HK-2 (cell line): ENCODE measurements around the gene SUPT3H.
"Not testable (repeated sequence)": the region's sequence is repeated elsewhere in the genome, so short reads cannot be mapped to it uniquely, and the experiment has no call there.

ENCODE experiments used
- DNase-seq: peaks from one replicate; pipeline ENCODE4 v3.0.0-alpha.2; 2018; ENCODE audit not compliant: unreplicated experiment

SUPT3H gene

GRCh38 chr6:44897316-44897715 lies 480.4 kb downstream of the SUPT3H start:
- no peak for DNase-seq

DNA sequence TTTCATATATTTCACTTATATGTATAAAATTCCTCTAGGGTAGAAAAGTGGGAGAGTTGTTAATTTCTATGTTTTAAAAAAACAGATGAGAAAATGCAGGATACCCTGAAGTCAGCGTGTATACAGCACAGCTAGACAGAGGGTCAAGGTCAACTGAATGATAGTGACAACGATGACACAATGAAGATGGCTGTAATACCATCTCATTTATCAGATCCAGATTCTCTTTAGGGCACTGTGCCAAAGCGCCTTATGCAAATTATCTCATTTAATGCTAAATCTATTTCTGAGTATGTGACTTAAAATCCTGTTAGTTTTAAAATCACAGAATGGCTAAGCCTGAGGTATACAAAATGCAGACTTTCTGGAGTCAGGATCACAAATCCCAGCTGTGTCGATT lies 481.0 kb downstream of the SUPT3H start:
- no peak for DNase-seq

- no peak for DNase-seq
Measured at GRCh38 chr6:44892579-44892978, 485.2 kb downstream of the SUPT3H start.

DNA sequence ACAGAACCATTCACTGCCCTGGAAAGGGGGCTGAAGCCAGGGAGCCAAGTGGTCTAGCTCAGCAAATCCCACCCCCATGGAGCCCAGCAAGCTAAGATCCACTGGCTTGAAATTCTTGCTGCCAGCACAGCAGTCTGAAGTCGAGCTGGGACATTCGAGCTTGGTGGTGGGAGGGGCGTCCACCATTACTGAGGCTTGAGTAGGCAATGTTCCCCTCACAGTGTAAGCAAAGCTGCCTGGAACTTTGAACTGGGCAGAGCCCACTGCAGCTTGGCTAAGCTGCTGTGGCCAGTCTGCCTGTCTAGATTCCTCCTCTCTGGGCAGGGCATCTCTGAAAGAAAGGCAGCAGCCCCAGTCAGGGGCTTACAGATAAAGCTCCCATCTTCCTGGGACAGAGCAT lies 498.7 kb downstream of the SUPT3H start:
- DNase-seq: not testable (repeated sequence)

DNA sequence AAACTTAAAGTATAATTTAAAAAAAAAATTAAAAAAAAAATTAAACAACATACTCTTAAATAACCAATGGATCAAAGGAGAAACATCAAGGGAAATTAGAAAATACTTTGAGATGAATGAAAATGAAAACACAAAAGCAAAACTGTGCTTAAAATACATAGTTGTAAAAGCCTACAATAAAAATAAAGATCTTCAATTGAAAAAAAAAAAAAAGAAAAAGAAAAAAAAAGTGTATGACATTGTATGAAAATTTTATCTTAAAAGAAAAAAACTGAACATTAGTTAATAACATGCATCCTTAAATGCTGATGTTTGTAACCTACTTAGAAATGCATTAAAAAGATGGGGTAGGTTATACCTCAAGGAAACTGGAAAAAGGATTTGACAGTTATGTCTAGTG lies 501.1 kb downstream of the SUPT3H start:
- not testable (repeated sequence) for DNase-seq

- no peak for DNase-seq
Measured at GRCh38 chr6:44869321-44869897, 508.3 kb downstream of the SUPT3H start.

GRCh38 chr6:44868910-44869309 lies 508.8 kb downstream of the SUPT3H start:
- no peak for DNase-seq

DNA sequence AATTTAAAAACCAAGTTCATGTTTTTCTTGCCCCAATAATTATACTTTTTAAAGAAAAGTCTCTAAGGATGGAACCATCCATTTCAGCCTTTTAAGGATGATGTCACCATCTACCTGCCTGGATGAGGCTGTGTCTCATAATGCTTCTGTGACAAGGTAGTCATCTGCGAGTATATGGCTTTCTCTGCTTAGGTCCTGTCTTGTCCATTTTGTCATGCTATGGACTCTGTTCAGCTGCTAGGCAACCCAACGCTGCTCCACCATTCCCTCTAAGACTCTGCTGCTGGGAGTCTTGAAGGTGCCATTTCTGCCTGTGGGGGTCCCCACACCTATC lies 509.4 kb downstream of the SUPT3H start:
- DNase-seq: no peak

DNA sequence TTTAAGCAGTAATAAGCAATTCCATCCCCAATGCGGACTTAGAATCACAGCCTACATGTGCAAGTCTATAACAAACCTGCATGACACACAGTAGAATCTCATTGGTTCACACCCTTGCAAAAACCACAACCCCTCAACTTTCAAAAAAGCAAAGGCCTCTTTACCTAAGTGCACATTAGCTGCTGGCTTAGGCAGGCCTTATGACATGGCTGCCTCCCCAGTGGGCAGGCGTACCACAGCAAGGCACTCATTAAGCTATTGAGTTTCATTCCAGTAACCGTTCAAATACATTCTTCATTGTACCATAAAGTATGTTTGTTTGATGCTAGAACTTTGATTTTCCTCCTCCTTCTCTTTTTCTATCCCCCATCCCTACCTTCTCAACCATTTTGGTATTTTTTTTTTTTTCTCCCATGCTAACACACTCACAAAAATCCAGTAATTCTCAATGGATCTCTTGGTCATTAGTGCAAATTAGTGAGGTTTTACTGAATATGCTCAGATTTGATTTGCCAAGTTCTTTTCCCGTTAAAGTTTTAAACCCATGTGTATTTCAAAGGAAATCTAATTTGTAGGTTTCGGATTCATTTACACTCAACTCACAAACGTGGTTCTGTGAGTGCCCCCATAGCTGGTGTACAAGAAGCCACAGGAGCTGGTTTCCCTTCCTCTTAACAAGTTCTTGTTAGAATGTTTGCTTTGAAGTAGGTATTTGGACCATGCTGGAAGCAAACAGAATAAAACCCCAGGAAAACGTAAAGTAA lies 510.0 kb downstream of the SUPT3H start:
- no peak for DNase-seq

- not testable (repeated sequence) for DNase-seq
Measured at GRCh38 chr6:44865184-44865583, 512.5 kb downstream of the SUPT3H start.

- no peak for DNase-seq
Measured at GRCh38 chr6:44859901-44860410, 517.8 kb downstream of the SUPT3H start.

DNA sequence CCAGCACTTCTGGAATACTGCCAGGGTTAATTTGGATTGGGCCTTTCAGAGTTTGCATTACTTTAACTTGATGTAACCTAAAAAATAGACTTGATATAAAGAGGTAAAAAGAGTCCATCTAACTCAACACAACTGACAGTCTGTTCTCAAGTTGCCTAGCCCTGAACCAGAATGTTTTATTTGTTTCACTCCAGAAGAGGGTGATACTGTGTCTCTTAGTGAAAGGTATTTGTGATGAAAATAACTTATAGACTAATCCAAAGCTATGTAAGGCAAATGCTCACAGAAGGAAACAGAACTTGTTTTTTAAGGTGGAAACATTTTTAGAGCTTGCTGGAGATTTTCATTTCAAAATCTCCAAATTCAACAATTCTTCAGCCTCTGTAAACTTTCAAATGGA lies 518.7 kb downstream of the SUPT3H start:
- no peak for DNase-seq

GRCh38 chr6:44856479-44856878 lies 521.3 kb downstream of the SUPT3H start:
- no peak for DNase-seq

DNA sequence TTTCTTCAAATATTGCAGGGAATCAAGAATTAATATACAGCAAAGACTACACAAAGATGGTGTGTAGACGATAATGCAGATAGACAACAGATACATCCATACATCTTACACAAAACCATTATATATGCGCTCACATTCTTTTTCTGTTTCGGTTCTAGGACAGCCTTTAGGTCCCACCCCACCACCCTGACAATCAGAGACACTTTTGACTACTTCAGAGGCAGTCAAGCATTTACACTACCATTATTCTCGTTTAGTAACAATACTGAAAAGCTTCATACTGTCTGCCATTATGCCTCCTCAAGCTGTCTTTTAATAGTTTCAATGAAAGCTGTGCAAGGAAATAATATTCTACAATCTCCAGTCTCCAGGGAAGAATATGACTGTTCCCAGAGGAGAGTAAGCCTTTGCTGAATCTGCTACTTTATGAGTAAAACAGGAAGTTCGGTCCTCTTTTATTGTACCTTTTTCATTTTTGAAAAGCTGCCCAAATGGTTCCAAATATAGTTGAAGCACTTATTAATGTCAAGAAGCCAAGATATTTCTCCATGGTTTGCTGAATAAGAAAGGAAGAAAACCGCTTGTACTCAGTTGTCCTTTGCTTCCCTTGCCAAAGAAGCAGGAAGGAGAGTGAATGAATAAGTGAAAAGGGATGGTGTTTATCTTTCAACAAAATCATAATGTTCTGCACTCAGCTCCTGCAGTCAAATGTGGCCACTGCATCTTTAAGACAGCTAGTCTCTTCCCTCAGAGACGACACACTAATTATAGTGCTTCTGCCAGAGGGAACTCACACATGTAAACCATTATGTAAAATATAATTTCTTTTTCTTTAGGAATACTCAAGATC lies 521.9 kb downstream of the SUPT3H start:
- no peak for DNase-seq

- no peak for DNase-seq
Measured at GRCh38 chr6:44854712-44855443, 522.9 kb downstream of the SUPT3H start.

GRCh38 chr6:44851176-44851575 lies 526.6 kb downstream of the SUPT3H start:
- no peak for DNase-seq

DNA sequence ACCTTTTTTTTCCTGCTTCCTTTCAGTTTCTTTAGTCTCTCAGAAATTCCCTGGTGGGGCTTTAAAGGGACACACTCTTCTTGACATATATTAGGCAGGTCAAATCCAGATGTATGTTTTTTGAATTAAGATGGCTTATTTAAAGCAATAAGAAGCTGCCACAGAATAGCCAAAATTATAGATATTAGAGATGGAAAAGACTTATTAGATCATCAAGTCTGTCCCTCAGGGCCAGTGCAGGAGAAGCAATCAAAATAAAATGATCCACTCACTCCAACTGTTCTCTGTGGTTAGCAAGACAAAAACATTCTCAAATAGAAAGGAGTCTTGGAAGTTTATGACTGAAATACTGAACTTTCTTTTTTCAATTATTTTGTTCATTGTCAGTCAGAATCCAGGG lies 527.4 kb downstream of the SUPT3H start:
- no peak for DNase-seq

- no peak for DNase-seq
Measured at GRCh38 chr6:44849806-44850205, 527.9 kb downstream of the SUPT3H start.

DNA sequence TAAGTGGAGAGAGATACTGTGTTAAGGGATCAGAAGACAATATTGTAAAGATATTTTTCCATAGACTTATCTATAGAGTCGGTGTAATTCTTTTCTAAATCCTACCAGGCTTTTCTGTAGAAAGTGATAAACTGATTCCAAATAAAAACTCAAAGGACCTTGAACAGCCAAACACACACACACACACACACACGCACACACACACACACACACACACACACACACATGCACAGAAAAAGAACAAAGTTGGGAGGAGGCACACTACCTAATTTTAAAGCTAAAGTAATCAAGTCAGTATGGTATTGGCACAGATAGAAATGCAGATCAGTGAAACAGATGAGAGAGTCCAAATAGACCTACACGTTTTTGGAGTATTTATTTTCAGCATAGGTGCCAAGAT lies 534.0 kb downstream of the SUPT3H start:
- DNase-seq: no peak

GRCh38 chr6:44842616-44843015 lies 535.1 kb downstream of the SUPT3H start:
- DNase-seq: no peak

GRCh38 chr6:44841829-44842228 lies 535.9 kb downstream of the SUPT3H start:
- no peak for DNase-seq

DNA sequence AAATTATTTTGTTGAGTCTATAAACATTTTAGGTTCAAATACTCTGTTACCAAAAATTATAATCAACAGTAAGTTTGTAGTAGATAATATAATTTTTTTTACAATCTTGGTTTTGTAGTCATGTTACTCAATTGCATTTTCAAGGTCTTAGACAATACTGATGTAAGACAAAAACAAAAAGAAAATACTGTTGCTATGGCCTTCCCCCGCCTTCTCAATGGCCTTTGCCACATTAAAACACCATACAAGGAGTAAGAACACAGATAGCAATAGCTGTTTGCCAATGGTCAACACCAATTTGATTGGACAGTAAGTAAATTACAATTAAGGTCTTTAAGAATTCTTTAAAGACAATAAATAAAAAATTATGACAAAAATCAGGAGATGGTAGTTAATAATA lies 540.0 kb downstream of the SUPT3H start:
- no peak for DNase-seq
